Choroid plexus epithelial cell (primary cell): ENCODE results near the gene NTNG1.
"Not testable (repeated sequence)": the region's sequence is repeated elsewhere in the genome, so short reads cannot be mapped to it uniquely, and the experiment has no call there.

Experiments
- DNase-seq: peaks from one replicate; pipeline ENCODE4 v3.0.0-alpha.2; 2010; ENCODE audit warnings: low read depth
- H3K4me3 ChIP-seq: 2 replicates; pipeline ENCODE4 v1.5.1; 2011; ENCODE audit warnings: low read depth, mild to moderate bottlenecking, control low read depth, low read length, moderate library complexity
- TF ChIP-seq, protein P1 (sequence below): conservative IDR thresholded peaks from 2 replicates; pipeline ENCODE4 v1.5.1; 2011; ENCODE audit warnings: low read depth, mild to moderate bottlenecking, control low read depth, inconsistent platforms, low read length, moderate library complexity

Gene NTNG1

DNA sequence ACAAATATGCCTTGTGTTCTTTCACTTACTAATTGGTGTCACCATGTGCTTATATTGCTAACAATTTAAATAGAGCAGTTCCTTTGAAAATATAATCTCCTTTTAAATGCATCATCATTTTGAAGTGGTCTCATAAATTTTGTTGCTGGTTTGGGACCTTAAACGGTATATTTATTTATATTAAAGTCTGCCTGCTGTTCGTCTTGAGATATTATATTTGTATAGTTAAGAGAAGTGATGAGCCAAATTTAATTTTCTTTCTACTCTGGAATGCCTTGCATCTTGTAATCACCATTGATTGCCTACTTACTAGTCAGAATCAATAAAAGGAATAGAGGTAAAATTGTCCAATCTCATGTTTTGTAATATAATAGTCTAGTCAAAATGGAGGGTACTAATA, 91.6 kb downstream of the NTNG1 start:
- DNase-seq: no peak
- H3K4me3 ChIP-seq: no peak overlapping the region
- TF ChIP-seq, protein P1, sequence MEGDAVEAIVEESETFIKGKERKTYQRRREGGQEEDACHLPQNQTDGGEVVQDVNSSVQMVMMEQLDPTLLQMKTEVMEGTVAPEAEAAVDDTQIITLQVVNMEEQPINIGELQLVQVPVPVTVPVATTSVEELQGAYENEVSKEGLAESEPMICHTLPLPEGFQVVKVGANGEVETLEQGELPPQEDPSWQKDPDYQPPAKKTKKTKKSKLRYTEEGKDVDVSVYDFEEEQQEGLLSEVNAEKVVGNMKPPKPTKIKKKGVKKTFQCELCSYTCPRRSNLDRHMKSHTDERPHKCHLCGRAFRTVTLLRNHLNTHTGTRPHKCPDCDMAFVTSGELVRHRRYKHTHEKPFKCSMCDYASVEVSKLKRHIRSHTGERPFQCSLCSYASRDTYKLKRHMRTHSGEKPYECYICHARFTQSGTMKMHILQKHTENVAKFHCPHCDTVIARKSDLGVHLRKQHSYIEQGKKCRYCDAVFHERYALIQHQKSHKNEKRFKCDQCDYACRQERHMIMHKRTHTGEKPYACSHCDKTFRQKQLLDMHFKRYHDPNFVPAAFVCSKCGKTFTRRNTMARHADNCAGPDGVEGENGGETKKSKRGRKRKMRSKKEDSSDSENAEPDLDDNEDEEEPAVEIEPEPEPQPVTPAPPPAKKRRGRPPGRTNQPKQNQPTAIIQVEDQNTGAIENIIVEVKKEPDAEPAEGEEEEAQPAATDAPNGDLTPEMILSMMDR: no peak

DNA sequence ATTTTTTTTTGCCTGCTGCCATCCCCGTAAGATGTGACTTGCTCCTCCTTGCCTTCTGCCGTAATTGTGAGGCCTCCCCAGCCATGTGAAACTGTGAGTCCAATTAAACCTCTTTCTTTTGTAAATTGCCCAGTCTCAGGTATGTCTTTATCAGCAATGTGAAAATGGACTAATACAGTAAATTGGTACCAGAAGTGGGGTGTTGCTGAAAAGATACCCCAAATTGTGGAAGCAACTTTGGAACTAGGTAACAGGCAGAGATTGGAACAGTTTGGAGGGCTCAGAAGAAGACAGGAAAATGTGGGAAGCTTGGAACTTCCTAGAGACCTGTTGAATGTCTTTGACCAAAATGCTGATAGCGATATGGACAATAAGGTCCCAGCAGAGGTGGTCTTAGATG, 95.9 kb downstream of the NTNG1 start:
- DNase-seq, H3K4me3 ChIP-seq: not testable (repeated sequence)

DNA sequence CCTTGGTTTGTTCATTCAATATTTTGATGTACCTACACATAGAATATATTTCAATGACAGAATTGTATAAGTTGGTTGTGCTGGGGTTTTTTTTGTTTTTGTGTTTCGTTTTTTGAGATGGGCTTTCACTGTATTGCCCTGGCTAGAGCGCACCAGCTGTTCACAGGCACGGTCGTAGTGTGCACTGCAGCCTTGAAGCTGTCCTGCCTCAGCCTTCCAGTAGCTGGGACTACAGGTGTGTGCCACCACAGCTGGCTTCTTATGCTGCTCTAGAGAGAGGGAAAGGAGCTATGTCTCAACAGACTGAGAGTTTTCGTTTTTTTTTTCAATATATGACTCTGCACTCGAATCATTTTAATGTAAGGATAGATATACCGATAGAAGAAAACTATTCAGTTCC, 102.6 kb downstream of the NTNG1 start:
- no peak overlapping the region for H3K4me3 ChIP-seq
- no peak for DNase-seq
- TF ChIP-seq, protein P1: no peak

DNA sequence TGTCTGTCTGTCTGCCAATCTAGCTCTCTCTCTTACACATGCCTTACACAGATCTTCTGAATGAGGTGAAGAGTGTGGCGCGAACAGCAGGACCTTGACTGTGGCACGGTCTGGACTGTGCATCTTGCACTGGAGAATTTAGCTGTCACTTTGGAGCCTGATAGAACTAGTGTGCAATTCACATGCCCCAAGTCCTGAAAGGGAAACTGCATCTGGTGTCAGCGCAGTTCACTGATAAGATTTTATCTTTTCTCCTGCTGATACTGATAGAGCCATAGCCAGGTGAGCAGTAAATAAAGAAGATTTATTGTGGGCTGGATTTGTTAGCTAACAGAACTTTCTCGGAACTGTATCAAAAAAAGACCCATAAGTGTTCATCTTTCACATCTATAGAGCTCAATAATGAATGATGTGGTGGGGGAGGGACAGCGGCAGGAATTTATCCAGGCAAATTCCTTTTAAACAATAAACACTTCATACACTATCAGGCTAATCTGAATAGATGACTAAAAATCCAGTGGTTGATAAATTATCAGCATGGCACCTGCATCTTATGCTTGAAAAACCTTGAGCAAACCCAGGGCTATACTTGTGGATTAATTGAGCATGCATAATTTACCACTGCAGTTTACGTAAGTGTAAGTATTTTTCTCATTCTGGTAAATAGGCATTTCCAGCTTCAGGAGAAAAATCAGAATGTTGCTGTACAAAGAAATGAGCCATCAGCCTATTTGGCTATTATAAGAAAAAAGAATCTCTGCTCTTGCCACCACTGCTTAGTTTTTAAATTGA, 104.1 kb downstream of the NTNG1 start:
- TF ChIP-seq, protein P1: no peak
- no peak for DNase-seq
- no peak overlapping the region for H3K4me3 ChIP-seq

DNA sequence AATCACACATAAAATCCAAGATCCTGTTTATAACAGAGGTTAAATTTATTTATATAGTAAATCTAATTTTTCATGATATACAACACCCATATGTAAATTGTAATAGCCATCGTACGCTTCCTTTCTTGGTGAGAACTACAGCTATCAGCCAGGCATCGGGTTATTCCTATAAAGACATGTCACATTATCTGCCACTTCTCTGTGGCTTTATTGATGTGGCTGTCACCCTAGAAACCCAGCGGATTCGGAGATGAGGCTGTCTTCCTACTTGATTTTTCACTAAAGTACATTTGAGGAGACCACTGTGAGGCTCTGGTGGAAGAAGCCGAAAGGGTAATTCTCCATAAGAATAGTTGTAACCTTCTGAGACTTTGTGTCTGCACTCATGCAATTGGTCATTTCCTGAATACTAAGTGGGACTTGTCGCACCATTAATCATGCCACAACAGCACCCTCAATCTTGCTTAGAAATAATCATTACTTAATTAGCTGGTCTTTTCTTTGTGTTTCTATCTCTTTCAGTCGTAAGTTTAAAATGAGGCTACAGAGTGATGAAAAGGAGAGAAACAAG, 106.0 kb downstream of the NTNG1 start:
- no peak for DNase-seq
- TF ChIP-seq, protein P1: no peak

DNA sequence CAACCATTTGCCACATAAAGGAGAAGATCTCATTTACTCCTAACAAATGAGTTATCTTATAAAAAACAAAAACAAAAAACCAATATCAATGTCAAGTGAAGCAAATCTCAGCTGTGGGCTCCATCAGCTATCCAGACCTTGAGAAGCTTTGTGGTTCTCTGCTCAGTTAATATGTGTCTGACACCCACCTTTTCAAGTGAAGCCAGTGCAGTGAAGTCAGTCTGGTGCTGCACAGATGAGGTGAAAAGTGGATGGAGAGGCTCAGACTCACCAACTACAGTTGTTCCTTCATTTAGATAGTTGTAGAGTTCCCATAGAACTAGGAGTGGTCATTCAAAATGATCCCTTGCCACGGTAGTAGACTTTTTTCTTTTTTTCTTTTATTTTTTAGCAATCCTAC, 106.8 kb downstream of the NTNG1 start:
- H3K4me3 ChIP-seq: no peak overlapping the region
- no peak for DNase-seq
- TF ChIP-seq, protein P1: no peak

More for the DNA sequence above, 106.0 kb downstream of the NTNG1 start:
- no peak overlapping the region for H3K4me3 ChIP-seq

DNA sequence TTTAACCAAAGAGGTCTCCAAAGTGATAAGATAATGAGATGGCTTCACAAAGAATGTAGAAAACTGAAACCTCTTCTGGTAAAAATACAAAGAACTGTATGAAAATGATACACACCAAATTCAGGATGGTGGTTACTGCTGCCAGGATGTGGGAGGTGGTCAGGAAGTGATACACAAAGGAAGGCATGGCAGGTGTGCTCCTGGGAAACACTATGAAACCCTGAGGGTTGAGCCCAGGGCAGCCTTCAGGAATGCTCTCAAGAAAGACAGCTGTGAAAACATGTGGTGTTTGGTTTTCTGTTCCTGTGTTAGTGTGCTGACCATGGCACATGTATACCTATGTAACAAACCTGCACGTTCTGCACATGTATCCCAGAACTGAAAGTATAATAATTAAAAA, 109.3 kb downstream of the NTNG1 start:
- no peak for DNase-seq
- TF ChIP-seq, protein P1: no peak
- no peak overlapping the region for H3K4me3 ChIP-seq
